LNCAP (cell line): ENCODE results near the gene FKBP14.

Experiments
- CTCF ChIP-seq: fragments of 450-650 bp; IDR thresholded peaks from 2 replicates; pipeline ENCODE4 v1.5.1; 2017; ENCODE audit warnings: mild to moderate bottlenecking

The FKBP14 gene

GRCh38 chr7:30046127-30046770 lies 19.7 kb upstream of the FKBP14 start:
- no peak for TF ChIP-seq CTCF

GRCh38 chr7:30041526-30042269 lies 15.2 kb upstream of the FKBP14 start:
- no peak for TF ChIP-seq CTCF

- TF ChIP-seq CTCF: no peak
Measured at GRCh38 chr7:30040938-30041337, 14.4 kb upstream of the FKBP14 start.

DNA sequence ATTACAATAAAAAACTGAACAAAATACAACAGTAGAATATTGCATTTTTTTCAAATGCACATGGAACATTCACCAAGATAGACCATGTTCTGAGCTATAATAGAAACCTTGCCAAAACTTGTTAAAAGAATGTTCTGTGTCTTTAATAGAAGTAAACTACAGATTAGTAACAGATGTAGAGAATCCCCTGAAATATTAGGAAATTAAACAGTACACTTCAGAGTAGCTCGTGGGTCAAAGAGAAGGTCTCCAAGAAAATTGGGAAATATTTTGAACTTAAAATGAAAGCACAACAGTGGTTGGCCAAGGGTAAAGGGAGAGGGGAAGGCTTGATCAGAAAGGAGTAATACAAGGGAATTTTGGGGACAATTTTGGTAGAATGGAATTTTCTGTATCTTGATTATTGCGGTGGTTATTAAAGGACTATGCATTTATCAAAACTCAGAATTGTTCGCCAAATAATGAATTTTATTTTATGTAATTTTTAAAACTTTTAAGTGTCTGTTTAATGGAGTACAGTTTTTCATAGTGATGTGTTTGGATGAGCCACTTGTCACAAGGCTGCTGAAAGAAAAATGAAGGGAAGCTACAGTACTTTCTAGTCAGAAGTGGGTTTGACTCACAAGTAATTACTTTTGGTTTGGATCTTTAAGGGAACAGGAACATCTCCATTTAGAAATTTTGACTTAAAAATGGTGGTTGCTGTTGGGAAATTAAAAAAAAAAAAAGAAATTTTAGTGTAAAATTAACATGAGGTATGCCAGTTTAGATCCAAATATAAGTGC lies 11.9 kb upstream of the FKBP14 start:
- TF ChIP-seq CTCF: no peak

DNA sequence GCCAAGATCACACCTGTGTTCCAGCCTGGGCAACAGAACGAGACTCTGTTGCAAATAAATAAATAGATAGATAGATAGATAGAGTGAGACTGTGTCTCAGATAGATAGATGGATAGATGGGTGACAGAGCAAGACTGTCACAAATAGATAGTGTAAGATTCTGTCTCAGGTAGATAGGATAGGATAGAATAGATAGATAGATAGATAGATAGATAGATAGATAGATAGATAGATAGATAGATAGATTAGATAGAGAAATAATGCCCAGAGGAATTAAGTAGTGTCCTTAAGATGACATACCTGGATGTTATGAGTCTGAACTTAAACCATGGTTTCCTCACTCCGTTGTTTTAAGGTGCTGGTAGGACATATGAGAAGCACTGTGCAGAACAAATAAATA lies 9.7 kb upstream of the FKBP14 start:
- TF ChIP-seq CTCF: no peak

DNA sequence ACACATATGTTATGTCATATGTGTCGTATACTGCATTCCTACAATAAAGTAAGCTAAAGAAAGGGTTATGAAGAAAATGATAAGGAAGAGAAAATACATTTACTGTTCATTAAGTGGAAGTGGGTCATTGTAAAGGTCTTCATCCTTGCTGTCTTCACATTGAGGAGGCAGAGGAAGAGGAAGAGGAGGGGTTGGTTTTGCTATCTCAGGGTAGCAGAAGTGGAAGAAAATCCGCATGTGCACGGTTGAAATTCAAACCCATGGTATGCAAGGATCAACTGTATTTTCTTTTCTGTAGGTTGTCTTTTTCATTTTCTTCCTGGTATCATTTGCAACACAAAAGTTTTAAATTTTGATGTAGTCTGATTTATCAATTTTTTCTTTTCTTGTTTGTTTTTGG lies 8.0 kb upstream of the FKBP14 start:
- no peak for TF ChIP-seq CTCF

DNA sequence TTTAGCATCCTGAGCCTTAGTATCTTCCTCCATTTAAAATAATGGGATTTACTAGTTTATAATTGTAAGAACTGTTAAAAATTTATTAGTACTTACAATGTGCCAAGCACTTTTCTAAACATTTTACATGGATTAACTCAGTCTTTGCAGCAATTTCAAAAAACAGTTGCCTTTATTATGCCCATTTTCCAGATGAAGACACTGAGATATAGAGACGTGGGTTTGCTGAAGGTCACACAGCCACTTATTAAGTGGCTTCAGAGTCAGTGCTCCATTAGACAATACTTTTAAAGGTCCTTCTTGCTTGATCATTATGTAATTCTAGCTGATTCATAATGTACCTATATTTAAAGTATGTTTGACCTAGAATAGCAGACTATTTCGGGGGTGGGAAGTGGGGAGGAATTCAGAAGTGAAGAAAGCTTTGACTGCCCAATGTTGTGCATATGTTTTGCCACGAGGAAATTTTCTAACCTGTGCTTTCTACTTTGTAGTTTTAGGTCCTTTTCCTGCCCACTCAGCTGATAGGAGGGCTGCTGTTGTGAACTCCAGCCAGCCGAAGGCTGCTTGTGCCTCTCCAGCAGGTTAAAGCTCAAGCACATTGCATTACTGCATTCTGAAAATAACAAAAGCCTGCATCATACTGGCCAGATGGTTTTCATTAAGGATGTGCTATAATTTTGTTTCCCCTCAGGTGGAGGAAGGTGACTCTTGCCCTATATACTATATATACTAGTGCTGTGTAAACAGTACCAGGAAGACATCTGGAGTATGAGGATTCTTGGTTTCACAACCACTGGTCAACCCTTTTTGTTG lies 6.0 kb upstream of the FKBP14 start:
- no peak for TF ChIP-seq CTCF
